ENCODE data around the gene C1QL1.

- TF ChIP-seq EZH2phosphoT487 (IDR thresholded peaks at IDR 0.05; ENCODE audit: borderline replicate concordance, low read length) (no peak), CTCF (IDR thresholded peaks at IDR 0.05; ENCODE audit: low read depth, low read length, poor library complexity, severe bottlenecking) (no peak)
These were observed 45.2 kb downstream of the C1QL1 start for GRCh38 chr17:44922746-44923470.

Data from DOHH2 (cell line).